ENCODE data around the gene TRAIP.

TRAIP gene

DNA sequence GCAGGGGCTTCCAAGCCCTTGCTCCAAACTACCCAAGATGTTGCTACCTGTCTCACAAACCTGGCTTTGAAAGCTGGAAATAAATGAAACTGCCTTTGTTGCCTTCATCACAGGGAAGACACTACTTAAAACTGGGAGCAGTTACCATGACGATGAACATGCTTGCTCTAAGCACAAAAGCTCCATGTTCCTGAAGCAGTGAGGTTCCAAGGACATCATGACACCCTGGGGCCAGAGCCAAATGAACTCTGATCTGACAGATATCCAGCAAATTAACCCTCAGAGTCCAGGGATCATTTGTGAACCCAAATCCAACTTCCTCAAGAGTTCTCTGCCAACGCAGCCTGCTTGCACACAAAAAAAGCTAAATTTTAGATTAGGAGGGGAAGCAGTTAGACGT lies 10.7 kb downstream of the TRAIP start:
- Histone ChIP-seq H3K4me1 (ENCODE audit: control insufficient read depth in 2 of 2, insufficient read depth in 1 of 2, low read depth in 1 of 2, low read length in 2 of 2) (peaks cover 0 to 2% of the 10 kb centered on the region in 2 donors), H3K18ac (ENCODE audit: low read length) (no peak overlapping the region), H3K23ac (ENCODE audit: low read depth, low read length, poor library complexity) (no peak overlapping the region), H3K27me3 (ENCODE audit: control insufficient read depth in 3 of 3, insufficient read depth in 3 of 3, low read depth in 1 of 3, low read length in 3 of 3) (no peaks in the 10 kb centered on the region), H2AK5ac (ENCODE audit: low read depth, low read length) (no peak overlapping the region), H3K79me1 (ENCODE audit: low read depth, low read length) (no peaks in the 10 kb centered on the region), H4K91ac (ENCODE audit: low read depth, low read length, poor library complexity) (no peak overlapping the region), H3K36me3 (replicated peaks in 1 of 2; ENCODE audit: control insufficient read depth in 2 of 2, insufficient read depth in 2 of 2, low read length in 2 of 2) (peaks cover 47 to 70% of the 10 kb centered on the region in 2 donors), H3K4me3 (ENCODE audit: low read length in 2 of 2) (no peak overlapping the region), H3K14ac (ENCODE audit: low read length) (no peak overlapping the region), H2AFZ (ENCODE audit: low read length) (no peak overlapping the region), H3K4me2 (ENCODE audit: insufficient read depth, low read length, poor library complexity, severe bottlenecking) (no peak overlapping the region), H3K27ac (replicated peaks; ENCODE audit: low read length) (no peak overlapping the region), H3K9ac (ENCODE audit: low read depth, low read length, poor library complexity) (no peak overlapping the region), H3K4ac (ENCODE audit: low read length) (no peak overlapping the region), H2BK120ac (ENCODE audit: low read depth, low read length) (no peak overlapping the region), H4K8ac (ENCODE audit: low read depth, low read length) (no peak overlapping the region), H3K9me3 (replicated peaks in 1 of 2; ENCODE audit: control insufficient read depth in 2 of 2, insufficient read depth in 1 of 2, low read depth in 1 of 2, low read length in 2 of 2) (peaks cover 0 to 1% of the 10 kb centered on the region in 2 donors), H2BK5ac (ENCODE audit: low read length) (no peak overlapping the region), H2BK15ac (ENCODE audit: low read length) (no peak overlapping the region), H2BK12ac (ENCODE audit: low read length) (no peak overlapping the region)
- DNase-seq (ENCODE audit: low spot score), result no peak
- WGBS, 2 donors (ENCODE audit: extremely low coverage in 2 of 2, insufficient read length in 2 of 2, insufficient replicate concordance in 1 of 2), result no CpG with 5 or more reads among the region's 3 CpGs

- no peak for DNase-seq (ENCODE audit: low spot score)
- Histone ChIP-seq H3K9me3 (replicated peaks in 1 of 2; ENCODE audit: control insufficient read depth in 2 of 2, insufficient read depth in 1 of 2, low read depth in 1 of 2, low read length in 2 of 2) (peaks cover 0 to 1% of the 10 kb centered on the region in 2 donors), H3K4me2 (ENCODE audit: insufficient read depth, low read length, poor library complexity, severe bottlenecking) (no peak overlapping the region), H3K4ac (ENCODE audit: low read length) (no peak overlapping the region), H2AFZ (ENCODE audit: low read length) (no peak overlapping the region), H3K27me3 (ENCODE audit: control insufficient read depth in 3 of 3, insufficient read depth in 3 of 3, low read depth in 1 of 3, low read length in 3 of 3) (no peaks in the 10 kb centered on the region), H3K14ac (ENCODE audit: low read length) (no peak overlapping the region), H2AK5ac (ENCODE audit: low read depth, low read length) (no peak overlapping the region), H2BK12ac (ENCODE audit: low read length) (no peak overlapping the region), H4K91ac (ENCODE audit: low read depth, low read length, poor library complexity) (no peak overlapping the region), H3K4me1 (ENCODE audit: control insufficient read depth in 2 of 2, insufficient read depth in 1 of 2, low read depth in 1 of 2, low read length in 2 of 2) (peaks cover 0 to 2% of the 10 kb centered on the region in 2 donors), H3K4me3 (ENCODE audit: low read length in 2 of 2) (no peak overlapping the region), H3K9ac (ENCODE audit: low read depth, low read length, poor library complexity) (no peak overlapping the region), H3K27ac (replicated peaks; ENCODE audit: low read length) (no peak overlapping the region), H3K18ac (ENCODE audit: low read length) (no peak overlapping the region), H4K8ac (ENCODE audit: low read depth, low read length) (no peak overlapping the region), H3K79me1 (ENCODE audit: low read depth, low read length) (no peaks in the 10 kb centered on the region), H2BK120ac (ENCODE audit: low read depth, low read length) (no peak overlapping the region), H3K36me3 (replicated peaks in 1 of 2; ENCODE audit: control insufficient read depth in 2 of 2, insufficient read depth in 2 of 2, low read length in 2 of 2) (peaks cover 54 to 79% of the 10 kb centered on the region in 2 donors), H2BK15ac (ENCODE audit: low read length) (no peak overlapping the region), H2BK5ac (ENCODE audit: low read length) (no peak overlapping the region), H3K23ac (ENCODE audit: low read depth, low read length, poor library complexity) (no peak overlapping the region)
- WGBS, 2 donors (ENCODE audit: extremely low coverage in 2 of 2, insufficient read length in 2 of 2, insufficient replicate concordance in 1 of 2), result no CpG with 5 or more reads among the region's 5 CpGs
Observed at GRCh38 chr3:49844464-49845183, 11.7 kb downstream of the TRAIP start.

GRCh38 chr3:49842843-49843517 lies 13.4 kb downstream of the TRAIP start:
- Histone ChIP-seq H4K8ac (ENCODE audit: low read depth, low read length) (no peak overlapping the region), H3K36me3 (replicated peaks in 1 of 2; ENCODE audit: control insufficient read depth in 2 of 2, insufficient read depth in 2 of 2, low read length in 2 of 2) (peaks cover 57 to 85% of the 10 kb centered on the region in 2 donors), H3K4me3 (ENCODE audit: low read length in 2 of 2) (no peak overlapping the region), H3K23ac (ENCODE audit: low read depth, low read length, poor library complexity) (no peak overlapping the region), H2BK5ac (ENCODE audit: low read length) (no peak overlapping the region), H2AFZ (ENCODE audit: low read length) (no peak overlapping the region), H3K18ac (ENCODE audit: low read length) (no peak overlapping the region), H3K27me3 (ENCODE audit: control insufficient read depth in 3 of 3, insufficient read depth in 3 of 3, low read depth in 1 of 3, low read length in 3 of 3) (no peaks in the 10 kb centered on the region), H3K4ac (ENCODE audit: low read length) (no peak overlapping the region), H3K9me3 (replicated peaks in 1 of 2; ENCODE audit: control insufficient read depth in 2 of 2, insufficient read depth in 1 of 2, low read depth in 1 of 2, low read length in 2 of 2) (peaks cover 0 to under 1% of the 10 kb centered on the region in 2 donors), H3K9ac (ENCODE audit: low read depth, low read length, poor library complexity) (no peak overlapping the region), H2AK5ac (ENCODE audit: low read depth, low read length) (no peak overlapping the region), H3K4me1 (ENCODE audit: control insufficient read depth in 2 of 2, insufficient read depth in 1 of 2, low read depth in 1 of 2, low read length in 2 of 2) (peaks cover 0 to 2% of the 10 kb centered on the region in 2 donors), H3K4me2 (ENCODE audit: insufficient read depth, low read length, poor library complexity, severe bottlenecking) (no peak overlapping the region), H2BK120ac (ENCODE audit: low read depth, low read length) (no peak overlapping the region), H2BK15ac (ENCODE audit: low read length) (no peak overlapping the region), H3K79me1 (ENCODE audit: low read depth, low read length) (no peaks in the 10 kb centered on the region), H3K27ac (replicated peaks; ENCODE audit: low read length) (no peak overlapping the region), H4K91ac (ENCODE audit: low read depth, low read length, poor library complexity) (no peak overlapping the region), H2BK12ac (ENCODE audit: low read length) (no peak overlapping the region), H3K14ac (ENCODE audit: low read length) (no peak overlapping the region)
- no peak for DNase-seq (ENCODE audit: low spot score)
- no CpG with 5 or more reads among the region's 3 CpGs for WGBS, 2 donors (ENCODE audit: extremely low coverage in 2 of 2, insufficient read length in 2 of 2, insufficient replicate concordance in 1 of 2)

DNA sequence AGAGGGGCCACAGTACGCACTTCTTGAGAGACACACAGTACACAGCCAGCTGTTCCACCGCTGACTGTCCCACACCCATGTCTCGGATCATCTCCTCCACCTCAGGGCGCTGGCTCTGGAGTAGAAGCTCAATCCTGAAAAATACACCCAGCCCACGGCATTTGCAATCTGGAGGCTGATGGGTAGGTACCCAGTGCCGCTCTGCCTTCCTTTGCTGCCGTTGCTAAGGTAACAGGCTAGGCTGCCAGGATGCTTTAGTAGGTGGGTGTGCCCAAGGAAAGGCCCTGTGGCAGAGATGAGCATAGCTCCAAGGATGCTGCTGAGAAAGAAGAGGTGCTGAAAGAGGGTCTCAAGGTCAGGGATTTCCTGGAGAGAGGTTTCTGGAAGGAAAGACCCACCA lies 14.6 kb downstream of the TRAIP start:
- no peak overlapping the region for H3K4me2 ChIP-seq (ENCODE audit: insufficient read depth, low read length, poor library complexity, severe bottlenecking)

More for the DNA sequence above, 14.6 kb downstream of the TRAIP start:
- no peak overlapping the region for H2AFZ ChIP-seq (ENCODE audit: low read length)
- no peak overlapping the region for H2BK15ac ChIP-seq (ENCODE audit: low read length)
- H3K18ac ChIP-seq (ENCODE audit: low read length), result no peak overlapping the region
- DNase-seq (ENCODE audit: low spot score), result no peak
- no peak overlapping the region for H2BK120ac ChIP-seq (ENCODE audit: low read depth, low read length)
- no peak overlapping the region for H3K4me3 ChIP-seq (ENCODE audit: low read length in 2 of 2)
- H3K9me3 ChIP-seq (replicated peaks in 1 of 2; ENCODE audit: control insufficient read depth in 2 of 2, insufficient read depth in 1 of 2, low read depth in 1 of 2, low read length in 2 of 2), result no peaks in the 10 kb centered on the region
- H3K36me3 ChIP-seq (replicated peaks in 1 of 2; ENCODE audit: control insufficient read depth in 2 of 2, insufficient read depth in 2 of 2, low read length in 2 of 2), result peaks cover 55 to 84% of the 10 kb centered on the region in 2 donors
- peaks cover 0 to 2% of the 10 kb centered on the region in 2 donors for H3K4me1 ChIP-seq (ENCODE audit: control insufficient read depth in 2 of 2, insufficient read depth in 1 of 2, low read depth in 1 of 2, low read length in 2 of 2)
- H2AK5ac ChIP-seq (ENCODE audit: low read depth, low read length), result no peak overlapping the region
- H3K27me3 ChIP-seq (ENCODE audit: control insufficient read depth in 3 of 3, insufficient read depth in 3 of 3, low read depth in 1 of 3, low read length in 3 of 3), result no peaks in the 10 kb centered on the region
- no peak overlapping the region for H3K14ac ChIP-seq (ENCODE audit: low read length)
- no peaks in the 10 kb centered on the region for H3K79me1 ChIP-seq (ENCODE audit: low read depth, low read length)
- no peak overlapping the region for H2BK12ac ChIP-seq (ENCODE audit: low read length)
- H3K23ac ChIP-seq (ENCODE audit: low read depth, low read length, poor library complexity), result no peak overlapping the region
- no peak overlapping the region for H3K9ac ChIP-seq (ENCODE audit: low read depth, low read length, poor library complexity)
- WGBS, 2 donors (ENCODE audit: extremely low coverage in 2 of 2, insufficient read length in 2 of 2, insufficient replicate concordance in 1 of 2), result no CpG with 5 or more reads among the region's 7 CpGs
- no peak overlapping the region for H4K91ac ChIP-seq (ENCODE audit: low read depth, low read length, poor library complexity)
- no peak overlapping the region for H3K27ac ChIP-seq (replicated peaks; ENCODE audit: low read length)
- H2BK5ac ChIP-seq (ENCODE audit: low read length), result no peak overlapping the region
- no peak overlapping the region for H4K8ac ChIP-seq (ENCODE audit: low read depth, low read length)
- no peak overlapping the region for H3K4ac ChIP-seq (ENCODE audit: low read length)

Data from neuronal stem cell (in vitro differentiated cells).